HepG2 (cell line): ENCODE results near the gene MARCHF2. TPM values are rescaled to one million over a fixed set of nuclear protein-coding genes. Genes with fewer than 3 reads are reported as not detected.
A peak's percentile ranks its signal among the peaks of the same experiment; 100 is the strongest.

Source experiments
- BHLHE40 ChIP-seq: IDR thresholded peaks from 2 replicates; pipeline ENCODE4 v1.6.1; 2011; ENCODE audit warnings: low read length, improper control_type of control experiment
- EP300 ChIP-seq, 3 experiments: sonication (generic) in 1 of 3; formaldehyde crosslinking in 1 of 3; IDR thresholded peaks; 2 replicates each; pipeline versions ENCODE4 v1.5.1 to v1.6.1; 2011 to 2020; ENCODE audit warnings: low read depth in 2 of 3, low read length in 2 of 3, borderline replicate concordance in 1 of 3, improper control_type of control experiment in 1 of 3, mild to moderate bottlenecking in 1 of 3, missing genetic modification reagents in 1 of 3, moderate library complexity in 1 of 3
- IRX3 ChIP-seq: sonication (generic); formaldehyde crosslinking; IDR thresholded peaks from 2 replicates; pipeline ENCODE4 v1.8.1; 2023; ENCODE audit warnings: mild to moderate bottlenecking, low read depth, missing genetic modification reagents, borderline replicate concordance
- ISX ChIP-seq: sonication (generic); formaldehyde crosslinking; conservative IDR thresholded peaks from 2 replicates; pipeline ENCODE4 v1.5.0; 2020; ENCODE audit warnings: missing genetic modification reagents
- MTF1 ChIP-seq: sonication (generic); formaldehyde crosslinking; IDR thresholded peaks from 2 replicates; pipeline ENCODE4 v1.5.0; 2020; ENCODE audit warnings: missing genetic modification reagents
- NFKBIZ ChIP-seq: IDR thresholded peaks from 2 replicates; pipeline ENCODE4 v1.6.1; 2018; ENCODE audit warnings: missing genetic modification reagents, missing compliant biosample characterization
- RAD21 ChIP-seq: fragments of 450-650 bp; formaldehyde crosslinking; IDR thresholded peaks from 2 replicates; pipeline ENCODE4 v1.5.0; 2020; ENCODE audit warnings: mild to moderate bottlenecking
- RARA ChIP-seq: IDR thresholded peaks from 2 replicates; pipeline ENCODE4 v1.6.1; 2016; ENCODE audit warnings: missing genetic modification reagents, missing compliant biosample characterization
- REPIN1 ChIP-seq: sonication (generic); formaldehyde crosslinking; IDR thresholded peaks from 2 replicates; pipeline ENCODE4 v1.8.0; 2022; ENCODE audit warnings: missing genetic modification reagents, low read depth, mild to moderate bottlenecking, borderline replicate concordance
- ZFP36L1 ChIP-seq: sonication (generic); formaldehyde crosslinking; IDR thresholded peaks from 2 replicates; pipeline ENCODE4 v1.8.0; 2022; ENCODE audit warnings: mild to moderate bottlenecking, missing genetic modification reagents, moderate library complexity
- ZNF317 ChIP-seq: sonication (generic); formaldehyde crosslinking; IDR thresholded peaks from 2 replicates; pipeline ENCODE4 v1.5.0; 2020; ENCODE audit warnings: mild to moderate bottlenecking, missing genetic modification reagents
- ZNF343 ChIP-seq: sonication (generic); formaldehyde crosslinking; IDR thresholded peaks from 2 replicates; pipeline ENCODE4 v1.4.0; 2020; ENCODE audit warnings: mild to moderate bottlenecking, missing genetic modification reagents
- ZNF44 ChIP-seq: sonication (generic); formaldehyde crosslinking; IDR thresholded peaks from 2 replicates; pipeline ENCODE4 v1.5.1; 2020; ENCODE audit warnings: mild to moderate bottlenecking, missing genetic modification reagents
- ZNF501 ChIP-seq: sonication (generic); formaldehyde crosslinking; IDR thresholded peaks from 2 replicates; pipeline ENCODE4 v1.5.1; 2020; ENCODE audit warnings: mild to moderate bottlenecking, moderate library complexity, missing genetic modification reagents
- polyA plus RNA-seq, 8 experiments: library from polyadenylated mRNA; depleted of rRNA in 3 of 8; stranded (reverse) in 7 of 8; unstranded in 1 of 8; fragments of >200 nt; fragmentation: Illumina TruSeq in 4 of 8; extraction: Trizol in 4 of 8; gene quantifications; 2 replicates each; pipeline versions ENCODE4 v1.2.1 to v1.2.3, GENCODE V29; 2011 to 2016; ENCODE audit warnings: low read depth in 4 of 8, missing spikeins in 1 of 8, mixed read lengths in 1 of 8; ENCODE audit not compliant: insufficient read depth in 1 of 8
- total RNA-seq, 5 experiments: library from RNA; depleted of rRNA; stranded (reverse); fragments of >200 nt; fragmentation: Illumina TruSeq; extraction: Trizol; gene quantifications; 2 replicates each; pipeline ENCODE4 v1.2.3, GENCODE V29; 2016; ENCODE audit warnings: low read depth in 1 of 5
- TF ChIP-seq, protein P1 (sequence below): sonication (generic); formaldehyde crosslinking; IDR thresholded peaks from 2 replicates; pipeline ENCODE4 v1.4.0; 2020; ENCODE audit warnings: missing genetic modification reagents
- TF ChIP-seq, protein P2 (sequence below): sonication (generic); formaldehyde crosslinking; IDR thresholded peaks from 2 replicates; pipeline ENCODE4 v1.8.1; 2023; ENCODE audit warnings: mild to moderate bottlenecking, missing genetic modification reagents
- TF ChIP-seq, protein P3 (sequence below): sonication (generic); formaldehyde crosslinking; conservative IDR thresholded peaks from 2 replicates; pipeline ENCODE4 v1.4.0; 2020; ENCODE audit warnings: missing genetic modification reagents
- TF ChIP-seq, protein P4 (sequence below): sonication (generic); formaldehyde crosslinking; IDR thresholded peaks from 2 replicates; pipeline ENCODE4 v1.5.0; 2020; ENCODE audit warnings: mild to moderate bottlenecking, missing genetic modification reagents

The MARCHF2 gene
- total and polyA plus RNA-seq, 2 of the 13 experiments (the other 11 are each of a cell fraction or from before 2014, with no cell fraction given) = 12.7 to 13.0 TPM

DNA sequence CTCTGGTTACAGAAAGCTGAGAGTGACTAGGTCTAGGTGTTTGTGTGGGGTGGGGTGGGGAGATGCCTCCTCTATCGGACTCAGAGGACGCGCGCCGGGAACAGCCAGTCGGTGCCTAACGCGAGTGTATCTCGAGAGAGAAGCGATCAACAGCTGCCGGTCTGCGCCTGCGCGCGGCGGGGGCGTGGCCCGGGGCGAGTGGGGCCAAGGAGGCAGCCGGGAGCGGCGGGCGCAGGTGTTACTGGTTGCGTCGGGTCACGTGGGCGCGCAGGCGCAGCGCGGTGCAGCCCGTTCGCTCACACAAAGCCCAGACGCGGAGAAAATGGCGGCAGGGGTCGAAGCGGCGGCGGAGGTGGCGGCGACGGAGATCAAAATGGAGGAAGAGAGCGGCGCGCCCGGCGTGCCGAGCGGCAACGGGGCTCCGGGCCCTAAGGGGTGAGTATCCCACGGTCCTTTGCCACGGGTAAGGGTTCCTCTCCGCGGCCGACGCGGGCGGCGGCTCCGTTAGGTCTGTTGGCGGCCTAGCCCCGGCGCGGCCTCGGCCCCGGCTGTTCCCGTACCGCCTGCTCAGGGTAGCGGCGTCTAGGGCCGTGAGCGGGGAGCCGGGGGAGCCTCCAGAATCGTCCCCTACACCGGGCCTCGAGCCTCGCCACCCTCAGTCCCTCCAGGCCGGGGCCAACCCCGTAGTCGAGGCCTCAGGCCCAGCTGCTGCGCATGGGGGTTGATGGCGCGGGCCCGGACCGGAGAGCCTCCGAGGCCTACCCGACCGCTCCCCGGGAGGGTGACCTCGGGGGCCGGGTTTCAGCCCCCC is 31.8 kb downstream of the MARCHF2 start, which contains the start of gene HNRNPM (continued):
- no peak; the same call in 1 of the 2 replicates for TF ChIP-seq ZNF317 (CRISPR knock-in tag)
- peak; percentile 55; the same call in 1 of the 2 replicates for TF ChIP-seq ZNF343
- peak; percentile 13 for TF ChIP-seq RARA (CRISPR knock-in tag)
- TF ChIP-seq, protein P1, sequence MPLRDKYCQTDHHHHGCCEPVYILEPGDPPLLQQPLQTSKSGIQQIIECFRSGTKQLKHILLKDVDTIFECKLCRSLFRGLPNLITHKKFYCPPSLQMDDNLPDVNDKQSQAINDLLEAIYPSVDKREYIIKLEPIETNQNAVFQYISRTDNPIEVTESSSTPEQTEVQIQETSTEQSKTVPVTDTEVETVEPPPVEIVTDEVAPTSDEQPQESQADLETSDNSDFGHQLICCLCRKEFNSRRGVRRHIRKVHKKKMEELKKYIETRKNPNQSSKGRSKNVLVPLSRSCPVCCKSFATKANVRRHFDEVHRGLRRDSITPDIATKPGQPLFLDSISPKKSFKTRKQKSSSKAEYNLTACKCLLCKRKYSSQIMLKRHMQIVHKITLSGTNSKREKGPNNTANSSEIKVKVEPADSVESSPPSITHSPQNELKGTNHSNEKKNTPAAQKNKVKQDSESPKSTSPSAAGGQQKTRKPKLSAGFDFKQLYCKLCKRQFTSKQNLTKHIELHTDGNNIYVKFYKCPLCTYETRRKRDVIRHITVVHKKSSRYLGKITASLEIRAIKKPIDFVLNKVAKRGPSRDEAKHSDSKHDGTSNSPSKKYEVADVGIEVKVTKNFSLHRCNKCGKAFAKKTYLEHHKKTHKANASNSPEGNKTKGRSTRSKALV = peak; percentile 83
- TF ChIP-seq, protein P2, sequence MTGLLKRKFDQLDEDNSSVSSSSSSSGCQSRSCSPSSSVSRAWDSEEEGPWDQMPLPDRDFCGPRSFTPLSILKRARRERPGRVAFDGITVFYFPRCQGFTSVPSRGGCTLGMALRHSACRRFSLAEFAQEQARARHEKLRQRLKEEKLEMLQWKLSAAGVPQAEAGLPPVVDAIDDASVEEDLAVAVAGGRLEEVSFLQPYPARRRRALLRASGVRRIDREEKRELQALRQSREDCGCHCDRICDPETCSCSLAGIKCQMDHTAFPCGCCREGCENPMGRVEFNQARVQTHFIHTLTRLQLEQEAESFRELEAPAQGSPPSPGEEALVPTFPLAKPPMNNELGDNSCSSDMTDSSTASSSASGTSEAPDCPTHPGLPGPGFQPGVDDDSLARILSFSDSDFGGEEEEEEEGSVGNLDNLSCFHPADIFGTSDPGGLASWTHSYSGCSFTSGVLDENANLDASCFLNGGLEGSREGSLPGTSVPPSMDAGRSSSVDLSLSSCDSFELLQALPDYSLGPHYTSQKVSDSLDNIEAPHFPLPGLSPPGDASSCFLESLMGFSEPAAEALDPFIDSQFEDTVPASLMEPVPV (CRISPR knock-in tag) = peak; percentile 10; the same call in 1 of the 2 replicates
- TF ChIP-seq ZFP36L1 = peak; percentile 78
- TF ChIP-seq, protein P3, sequence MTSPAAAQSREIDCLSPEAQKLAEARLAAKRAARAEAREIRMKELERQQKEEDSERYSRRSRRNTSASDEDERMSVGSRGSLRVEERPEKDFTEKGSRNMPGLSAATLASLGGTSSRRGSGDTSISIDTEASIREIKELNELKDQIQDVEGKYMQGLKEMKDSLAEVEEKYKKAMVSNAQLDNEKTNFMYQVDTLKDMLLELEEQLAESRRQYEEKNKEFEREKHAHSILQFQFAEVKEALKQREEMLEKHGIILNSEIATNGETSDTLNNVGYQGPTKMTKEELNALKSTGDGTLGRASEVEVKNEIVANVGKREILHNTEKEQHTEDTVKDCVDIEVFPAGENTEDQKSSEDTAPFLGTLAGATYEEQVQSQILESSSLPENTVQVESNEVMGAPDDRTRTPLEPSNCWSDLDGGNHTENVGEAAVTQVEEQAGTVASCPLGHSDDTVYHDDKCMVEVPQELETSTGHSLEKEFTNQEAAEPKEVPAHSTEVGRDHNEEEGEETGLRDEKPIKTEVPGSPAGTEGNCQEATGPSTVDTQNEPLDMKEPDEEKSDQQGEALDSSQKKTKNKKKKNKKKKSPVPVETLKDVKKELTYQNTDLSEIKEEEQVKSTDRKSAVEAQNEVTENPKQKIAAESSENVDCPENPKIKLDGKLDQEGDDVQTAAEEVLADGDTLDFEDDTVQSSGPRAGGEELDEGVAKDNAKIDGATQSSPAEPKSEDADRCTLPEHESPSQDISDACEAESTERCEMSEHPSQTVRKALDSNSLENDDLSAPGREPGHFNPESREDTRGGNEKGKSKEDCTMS (CRISPR knock-in tag) = no peak
- peak; percentile 71; the same call in 1 of the 2 replicates for TF ChIP-seq NFKBIZ (CRISPR knock-in tag)
- TF ChIP-seq, protein P4, sequence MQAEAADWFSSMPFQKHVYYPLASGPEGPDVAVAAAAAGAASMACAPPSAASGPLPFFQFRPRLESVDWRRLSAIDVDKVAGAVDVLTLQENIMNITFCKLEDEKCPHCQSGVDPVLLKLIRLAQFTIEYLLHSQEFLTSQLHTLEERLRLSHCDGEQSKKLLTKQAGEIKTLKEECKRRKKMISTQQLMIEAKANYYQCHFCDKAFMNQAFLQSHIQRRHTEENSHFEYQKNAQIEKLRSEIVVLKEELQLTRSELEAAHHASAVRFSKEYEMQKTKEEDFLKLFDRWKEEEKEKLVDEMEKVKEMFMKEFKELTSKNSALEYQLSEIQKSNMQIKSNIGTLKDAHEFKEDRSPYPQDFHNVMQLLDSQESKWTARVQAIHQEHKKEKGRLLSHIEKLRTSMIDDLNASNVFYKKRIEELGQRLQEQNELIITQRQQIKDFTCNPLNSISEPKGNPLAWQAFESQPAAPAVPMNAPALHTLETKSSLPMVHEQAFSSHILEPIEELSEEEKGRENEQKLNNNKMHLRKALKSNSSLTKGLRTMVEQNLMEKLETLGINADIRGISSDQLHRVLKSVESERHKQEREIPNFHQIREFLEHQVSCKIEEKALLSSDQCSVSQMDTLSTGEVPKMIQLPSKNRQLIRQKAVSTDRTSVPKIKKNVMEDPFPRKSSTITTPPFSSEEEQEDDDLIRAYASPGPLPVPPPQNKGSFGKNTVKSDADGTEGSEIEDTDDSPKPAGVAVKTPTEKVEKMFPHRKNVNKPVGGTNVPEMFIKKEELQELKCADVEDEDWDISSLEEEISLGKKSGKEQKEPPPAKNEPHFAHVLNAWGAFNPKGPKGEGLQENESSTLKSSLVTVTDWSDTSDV (CRISPR knock-in tag) = no peak
- 0 out of 2 replicates have a peak, but pooled peaks have one; percentile 51 for TF ChIP-seq REPIN1 (CRISPR knock-in tag)
- peak; percentile 74 for TF ChIP-seq MTF1 (CRISPR knock-in tag)
- TF ChIP-seq BHLHE40 = peak; percentile 74
- TF ChIP-seq IRX3 = no peak
- TF ChIP-seq ZNF501 (CRISPR knock-in tag) = peak; percentile 95
- TF ChIP-seq EP300 (IDR thresholded peaks at IDR 0.05; ENCODE audit: low read depth in 2 of 2, low read length in 2 of 2) = 0 out of 4 replicates have a peak, but pooled peaks of 1 of the 2 experiments have one; percentile 16
- TF ChIP-seq EP300 (CRISPR knock-in tag; IDR thresholded peaks at IDR 0.05; ENCODE audit: borderline replicate concordance) = no peak
- peak; percentile 94; the same call in 1 of the 2 replicates for TF ChIP-seq ISX
- TF ChIP-seq ZNF44 (CRISPR knock-in tag) = no peak; the same call in none of the 2 replicates
- TF ChIP-seq RAD21 (CRISPR knock-in tag) = peak; percentile 38
